ENCODE results near the gene WWOX. TPM values are rescaled to one million over a fixed set of nuclear protein-coding genes. Genes with fewer than 3 reads are reported as not detected.

Gene WWOX
- total RNA-seq, 1 experiment from 2014 or later = 35.6 TPM

GRCh38 chr16:78788276-78788675, 688.8 kb downstream of the WWOX start:
- intact Hi-C loops (cut with micrococcal nuclease; ENCODE audit: unreplicated experiment) = no loop called here
- no TSS peak for BruUV-seq (replicated peaks)
- Histone ChIP-seq H4K20me1 (ENCODE audit: insufficient read depth) (no peaks in the 10 kb centered on the region), H3K36me3 (ENCODE audit: low read depth) (no peaks in the 10 kb centered on the region), H3K4me2 (no peak overlapping the region), H2AFZ (no peak overlapping the region), H3K4me1 (replicated peaks; ENCODE audit: insufficient read depth) (no peaks in the 10 kb centered on the region), H3K4me3 (no peak overlapping the region), H3K79me2 (ENCODE audit: low read depth) (no peaks in the 10 kb centered on the region), H3K27me3 (ENCODE audit: insufficient read depth, low read depth) (no peaks in the 10 kb centered on the region), H3F3A (ENCODE audit: insufficient read depth, low read depth) (no peaks in the 10 kb centered on the region), H3K27ac (no peak overlapping the region), H3K9me2 (ENCODE audit: insufficient read depth) (no peaks in the 10 kb centered on the region), H3K9me3 (ENCODE audit: insufficient read depth, low read depth) (no peaks in the 10 kb centered on the region)
- ChIA-PET POLR2A (ENCODE audit: unreplicated experiment) (no interaction called here), CTCF (no interaction called here)
- no peak for DNase-seq
- TF ChIP-seq CTCF (conservative IDR thresholded peaks at IDR 0.05) = no peak
- no peak for TF ChIP-seq EZH2 (IDR thresholded peaks at IDR 0.05; ENCODE audit: low read depth)

GRCh38 chr16:78788696-78789095, 689.2 kb downstream of the WWOX start:
- no TSS peak for BruUV-seq (replicated peaks)
- no peak overlapping the region for H3K4me3 ChIP-seq
- no peak for DNase-seq
- H3K9me2 ChIP-seq (ENCODE audit: insufficient read depth) = no peaks in the 10 kb centered on the region
- no peaks in the 10 kb centered on the region for H3K9me3 ChIP-seq (ENCODE audit: insufficient read depth, low read depth)
- no peak overlapping the region for H2AFZ ChIP-seq
- no peaks in the 10 kb centered on the region for H3K27me3 ChIP-seq (ENCODE audit: insufficient read depth, low read depth)
- POLR2A ChIA-PET (ENCODE audit: unreplicated experiment) = no interaction called here
- H3F3A ChIP-seq (ENCODE audit: insufficient read depth, low read depth) = no peaks in the 10 kb centered on the region
- TF ChIP-seq EZH2 (IDR thresholded peaks at IDR 0.05; ENCODE audit: low read depth) = no peak
- TF ChIP-seq CTCF (conservative IDR thresholded peaks at IDR 0.05) = no peak
- intact Hi-C loops (cut with micrococcal nuclease; ENCODE audit: unreplicated experiment) = no loop called here
- H3K4me1 ChIP-seq (replicated peaks; ENCODE audit: insufficient read depth) = no peaks in the 10 kb centered on the region
- H3K4me2 ChIP-seq = no peak overlapping the region
- no peaks in the 10 kb centered on the region for H3K36me3 ChIP-seq (ENCODE audit: low read depth)
- no peak overlapping the region for H3K27ac ChIP-seq
- no peaks in the 10 kb centered on the region for H3K79me2 ChIP-seq (ENCODE audit: low read depth)
- no peaks in the 10 kb centered on the region for H4K20me1 ChIP-seq (ENCODE audit: insufficient read depth)
- CTCF ChIA-PET = no interaction called here

- Histone ChIP-seq H3K79me2 (ENCODE audit: low read depth) (no peaks in the 10 kb centered on the region), H3K9me3 (ENCODE audit: insufficient read depth, low read depth) (no peaks in the 10 kb centered on the region), H3K27ac (no peak overlapping the region), H3K36me3 (ENCODE audit: low read depth) (no peaks in the 10 kb centered on the region), H3K4me1 (replicated peaks; ENCODE audit: insufficient read depth) (no peaks in the 10 kb centered on the region), H3K27me3 (ENCODE audit: insufficient read depth, low read depth) (no peaks in the 10 kb centered on the region), H3F3A (ENCODE audit: insufficient read depth, low read depth) (no peaks in the 10 kb centered on the region), H3K4me2 (no peak overlapping the region), H3K9me2 (ENCODE audit: insufficient read depth) (no peaks in the 10 kb centered on the region), H2AFZ (no peak overlapping the region), H4K20me1 (ENCODE audit: insufficient read depth) (no peaks in the 10 kb centered on the region), H3K4me3 (no peak overlapping the region)
- no TSS peak for BruUV-seq (replicated peaks)
- TF ChIP-seq CTCF (conservative IDR thresholded peaks at IDR 0.05) (no peak), EZH2 (IDR thresholded peaks at IDR 0.05; ENCODE audit: low read depth) (no peak)
- ChIA-PET CTCF (no interaction called here), POLR2A (ENCODE audit: unreplicated experiment) (no interaction called here)
- DNase-seq = no peak
- intact Hi-C loops (cut with micrococcal nuclease; ENCODE audit: unreplicated experiment) = no loop called here
These were observed 690.1 kb downstream of the WWOX start for GRCh38 chr16:78789561-78789960.

All from PC-9 (cell line).